Keratinocyte (primary cell): Measurements from ENCODE around the gene TEX12.

Experiments
- CTCF ChIP-seq, 3 experiments: IDR thresholded peaks in 1 of 3; conservative IDR thresholded peaks in 1 of 3; optimal IDR thresholded peaks in 1 of 3; 2 replicates in 2 of 3; 3 replicates in 1 of 3; pipeline versions ENCODE3 to v1.5.1; 2011; ENCODE audit warnings: low read length in 3 of 3, mild to moderate bottlenecking in 3 of 3, moderate library complexity in 2 of 3, control low read depth in 1 of 3, inconsistent platforms in 1 of 3; ENCODE audit not compliant: insufficient read depth in 2 of 3; ENCODE audit errors: extremely low read depth in 1 of 3
- EZH2 ChIP-seq: IDR thresholded peaks from one replicate; pipeline ENCODE4 v1.6.1; 2012; ENCODE audit warnings: inconsistent platforms, mild to moderate bottlenecking, low read length, moderate library complexity

- TF ChIP-seq EZH2 = no peak
- no peak for TF ChIP-seq CTCF (optimal IDR thresholded peaks at IDR 0.05 in 1 of 3, IDR thresholded peaks at IDR 0.05 in 1 of 3, conservative IDR thresholded peaks at IDR 0.05 in 1 of 3; ENCODE audit: extremely low read depth in 1 of 3, insufficient read depth in 2 of 3, low read length in 3 of 3)
These were observed 40.1 kb upstream of the TEX12 start for GRCh38 chr11:112127056-112127455.
